ENCODE measurements around the gene MAP1LC3B.

Gene MAP1LC3B

DNA sequence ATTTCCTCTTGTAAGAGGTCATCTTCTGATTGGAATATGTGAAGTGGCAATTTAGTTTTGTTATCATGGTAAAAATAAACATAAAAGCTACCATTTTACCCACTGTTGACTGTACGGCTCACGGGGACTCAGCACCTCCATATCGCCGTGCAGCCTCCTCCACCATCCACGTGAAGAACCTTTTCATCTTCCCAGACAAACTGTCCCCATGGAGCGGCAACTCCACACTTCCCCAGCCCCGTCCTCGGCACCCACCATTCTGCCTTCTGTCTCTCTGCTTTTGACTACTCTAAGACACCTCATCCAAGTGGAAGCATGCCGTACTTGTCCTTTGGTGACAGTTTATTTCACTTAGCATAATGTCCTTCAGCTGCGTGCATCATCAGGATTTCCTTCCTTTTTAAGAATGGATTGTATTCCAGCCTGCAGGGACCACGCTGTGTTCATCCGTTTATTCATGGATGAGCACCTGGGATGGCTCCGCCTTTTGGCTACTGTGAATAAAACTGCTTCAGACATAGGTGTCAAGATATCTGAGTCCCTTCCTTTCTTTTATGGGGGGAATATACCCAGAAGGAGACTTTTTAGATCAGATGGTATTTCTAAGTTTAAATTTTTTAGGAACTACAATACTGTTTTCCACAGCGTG, 22.9 kb upstream of the MAP1LC3B start:
- TF ChIP-seq, protein P1, sequence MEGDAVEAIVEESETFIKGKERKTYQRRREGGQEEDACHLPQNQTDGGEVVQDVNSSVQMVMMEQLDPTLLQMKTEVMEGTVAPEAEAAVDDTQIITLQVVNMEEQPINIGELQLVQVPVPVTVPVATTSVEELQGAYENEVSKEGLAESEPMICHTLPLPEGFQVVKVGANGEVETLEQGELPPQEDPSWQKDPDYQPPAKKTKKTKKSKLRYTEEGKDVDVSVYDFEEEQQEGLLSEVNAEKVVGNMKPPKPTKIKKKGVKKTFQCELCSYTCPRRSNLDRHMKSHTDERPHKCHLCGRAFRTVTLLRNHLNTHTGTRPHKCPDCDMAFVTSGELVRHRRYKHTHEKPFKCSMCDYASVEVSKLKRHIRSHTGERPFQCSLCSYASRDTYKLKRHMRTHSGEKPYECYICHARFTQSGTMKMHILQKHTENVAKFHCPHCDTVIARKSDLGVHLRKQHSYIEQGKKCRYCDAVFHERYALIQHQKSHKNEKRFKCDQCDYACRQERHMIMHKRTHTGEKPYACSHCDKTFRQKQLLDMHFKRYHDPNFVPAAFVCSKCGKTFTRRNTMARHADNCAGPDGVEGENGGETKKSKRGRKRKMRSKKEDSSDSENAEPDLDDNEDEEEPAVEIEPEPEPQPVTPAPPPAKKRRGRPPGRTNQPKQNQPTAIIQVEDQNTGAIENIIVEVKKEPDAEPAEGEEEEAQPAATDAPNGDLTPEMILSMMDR (IDR thresholded peaks at IDR 0.05; ENCODE audit: insufficient read depth, low read length, missing control alignments), result no peak
- POLR2A ChIA-PET, result no interaction called here
- no peak for DNase-seq (ENCODE audit: low read depth, low spot score)
- CTCF ChIA-PET, result no interaction called here
- H3K4me3 ChIP-seq (ENCODE audit: low read depth, low read length), result no peak overlapping the region

DNA sequence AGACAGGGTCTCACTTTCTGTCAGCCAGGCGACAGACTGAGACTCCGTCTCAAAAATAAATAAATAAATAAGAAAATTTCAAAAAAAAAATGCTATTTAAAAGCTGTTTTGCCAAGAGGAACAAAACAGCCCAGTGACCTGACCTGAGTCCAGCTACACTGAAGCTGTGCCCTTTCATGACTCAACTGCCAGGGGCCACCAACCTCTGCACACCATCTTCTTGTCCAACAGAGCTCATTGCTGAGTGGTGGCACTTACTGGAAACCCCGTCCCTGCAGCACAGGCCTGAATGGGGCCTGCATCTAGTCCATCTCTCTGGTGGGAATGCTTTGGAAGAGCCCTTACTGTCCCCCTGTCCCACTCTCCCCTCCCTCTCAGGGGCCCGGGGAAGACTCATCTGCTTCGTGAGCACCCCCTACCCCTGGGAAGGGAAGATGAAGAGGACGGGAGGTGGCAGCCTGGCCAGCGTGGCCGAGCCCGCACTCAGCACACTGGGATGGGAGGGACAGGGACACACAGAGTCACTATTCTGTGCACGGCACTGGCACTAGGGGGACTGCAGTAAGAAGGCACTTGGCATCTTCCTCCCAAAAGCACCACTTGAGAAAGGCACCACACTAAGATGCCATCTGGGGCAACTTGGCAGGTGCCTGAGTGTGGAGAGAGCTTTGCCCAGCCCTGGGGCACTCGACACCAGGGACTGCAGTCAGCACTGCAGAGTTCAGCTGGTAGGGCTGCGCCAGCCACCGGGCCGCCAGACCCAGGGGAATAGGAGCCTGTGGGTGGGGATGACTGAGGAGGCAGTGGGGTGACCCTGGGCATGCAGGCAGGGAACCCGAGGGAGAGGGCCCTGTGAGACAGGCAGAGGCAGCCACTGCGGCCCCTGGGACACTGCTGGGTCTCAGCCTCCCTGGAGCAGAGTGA, 22.1 kb upstream of the MAP1LC3B start:
- ChIA-PET CTCF (no interaction called here), POLR2A (interaction anchor here (0.7 kb wide), 1 partner anchor 13 kb away, joined by 3 read pairs; the partner anchor contains the start of gene FBXO31)
- DNase-seq (ENCODE audit: low read depth, low spot score), result no peak
- TF ChIP-seq, protein P1 (IDR thresholded peaks at IDR 0.05; ENCODE audit: insufficient read depth, low read length, missing control alignments), result no peak
- H3K4me3 ChIP-seq (ENCODE audit: low read depth, low read length), result no peak overlapping the region

DNA sequence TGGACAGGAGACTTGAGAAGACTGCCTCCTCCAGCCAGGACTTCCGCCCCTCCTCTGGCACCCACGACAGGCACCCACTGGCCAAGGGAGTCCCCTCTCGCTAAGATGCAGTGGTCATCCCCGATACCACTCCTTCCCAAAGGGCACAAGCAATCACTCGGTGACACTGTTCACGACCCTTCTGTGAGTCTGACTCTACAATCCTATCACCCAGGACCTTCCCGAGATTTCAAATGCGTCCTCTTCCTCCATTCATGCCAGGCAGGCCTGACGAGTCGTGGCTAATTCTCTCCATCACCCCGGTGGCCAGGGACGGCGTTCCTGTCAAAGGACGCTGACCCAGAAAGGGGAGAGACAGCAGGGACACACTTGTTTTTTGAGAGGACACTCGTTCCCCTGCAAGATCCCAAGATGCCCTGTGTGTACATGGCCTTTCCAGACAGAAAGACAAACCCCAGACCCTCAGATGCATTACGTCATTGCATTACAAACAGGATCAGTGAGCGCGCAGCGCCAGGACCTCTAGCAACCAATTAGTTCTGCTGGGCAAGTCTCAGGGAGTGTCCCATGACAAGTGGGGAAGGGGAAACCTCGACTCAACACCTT, 20.8 kb upstream of the MAP1LC3B start:
- H3K4me3 ChIP-seq (ENCODE audit: low read depth, low read length), result no peak overlapping the region
- ChIA-PET CTCF (no interaction called here), POLR2A (no interaction called here)
- TF ChIP-seq, protein P1 (IDR thresholded peaks at IDR 0.05; ENCODE audit: insufficient read depth, low read length, missing control alignments), result no peak
- no peak for DNase-seq (ENCODE audit: low read depth, low spot score)

DNA sequence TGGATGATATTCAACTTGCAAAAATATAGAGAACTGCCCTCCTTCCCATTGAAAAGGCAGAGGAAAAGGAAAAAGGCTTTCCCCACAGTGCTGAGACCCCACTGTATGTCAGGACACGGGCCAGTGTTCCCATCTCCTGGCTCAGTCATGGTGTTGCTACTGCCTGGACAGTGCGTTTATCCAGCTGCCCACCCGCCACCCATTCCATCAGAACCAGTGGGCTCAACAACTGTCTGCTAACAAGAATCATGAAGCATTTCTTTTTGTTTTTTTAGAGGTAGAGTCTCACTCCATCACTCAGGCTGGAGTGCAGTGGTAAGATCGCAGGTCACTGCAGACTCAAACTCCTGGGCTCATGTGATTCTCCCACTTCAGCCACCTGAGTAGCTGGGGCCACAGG, 19.8 kb upstream of the MAP1LC3B start:
- ChIA-PET POLR2A (no interaction called here), CTCF (interaction anchor here (1.7 kb wide), 1 partner anchor 10 kb away, joined by 4 read pairs; no protein-coding TSS in a partner anchor)
- TF ChIP-seq, protein P1 (IDR thresholded peaks at IDR 0.05; ENCODE audit: insufficient read depth, low read length, missing control alignments), result no peak
- no peak for DNase-seq (ENCODE audit: low read depth, low spot score)
- H3K4me3 ChIP-seq (ENCODE audit: low read depth, low read length), result no peak overlapping the region

DNA sequence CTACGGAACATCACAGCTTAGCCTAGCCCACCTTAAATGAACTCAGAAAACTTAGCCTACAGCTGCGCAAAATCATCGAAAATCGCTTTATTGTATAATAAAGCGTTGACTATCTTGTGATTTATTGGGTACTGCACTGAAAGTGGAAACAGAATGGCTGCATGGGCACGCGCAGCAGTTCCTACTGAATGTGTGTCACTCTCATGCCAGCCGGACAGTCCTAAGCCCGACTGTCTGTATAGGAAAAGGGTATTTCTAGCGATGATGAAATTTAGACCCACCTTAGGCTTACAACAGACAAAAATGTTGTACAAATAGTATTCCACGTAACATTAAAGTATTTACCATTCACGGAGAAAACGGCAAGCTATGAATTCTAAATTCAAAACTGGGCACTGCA, 17.8 kb upstream of the MAP1LC3B start:
- TF ChIP-seq, protein P1 (IDR thresholded peaks at IDR 0.05; ENCODE audit: insufficient read depth, low read length, missing control alignments), result no peak
- no peak for DNase-seq (ENCODE audit: low read depth, low spot score)
- CTCF ChIA-PET, result interaction anchor here (1.0 kb wide), 1 partner anchor 9 kb away, joined by 4 read pairs; the partner anchor contains the start of gene FBXO31
- POLR2A ChIA-PET, result interaction anchor here (1.3 kb wide), 1 partner anchor 9 kb away, joined by 3 read pairs; the partner anchor contains the start of gene FBXO31
- H3K4me3 ChIP-seq (ENCODE audit: low read depth, low read length), result no peak overlapping the region

Data from AG04449 (cell line).